ENCODE data around the gene ARL17A.
"Not testable (repeated sequence)": the region's sequence is repeated elsewhere in the genome, so short reads cannot be mapped to it uniquely, and the experiment has no call there.

DNA sequence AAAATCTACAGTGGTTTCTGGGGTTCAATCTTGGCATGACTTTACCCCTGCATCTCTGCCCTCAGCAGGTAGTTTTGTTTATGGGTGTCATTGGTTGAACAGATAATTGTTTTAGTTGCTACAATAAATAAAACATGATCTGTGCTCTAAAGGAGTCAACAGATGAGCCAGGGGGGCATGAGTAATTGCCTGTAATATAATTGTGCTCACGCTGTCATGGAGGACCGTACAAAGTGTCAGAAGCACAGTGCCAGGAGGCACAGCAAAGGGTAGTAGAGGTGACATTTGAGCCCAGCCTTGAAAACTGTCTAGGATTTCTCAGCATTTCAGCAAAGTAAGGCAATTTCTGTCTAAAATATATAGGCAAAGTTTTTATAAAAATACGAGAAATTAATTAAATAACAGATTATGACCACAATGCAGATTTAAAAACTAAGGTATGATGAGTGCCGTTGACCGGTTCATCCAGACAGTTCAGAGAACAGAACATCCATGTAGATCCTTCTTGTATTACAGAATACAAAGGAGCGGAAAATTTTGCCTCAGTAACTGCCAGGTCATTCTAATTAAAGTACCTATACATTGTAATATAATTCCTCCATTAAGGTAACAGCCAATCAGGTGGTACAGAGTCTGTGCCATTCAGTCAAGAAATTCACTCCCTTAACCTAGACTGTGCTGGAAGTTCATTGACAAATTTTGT is 79.9 kb downstream of the ARL17A start:
- TF ChIP-seq POLR2AphosphoS5, POLR2A, EP300 (IDR thresholded peaks at IDR 0.05): not testable (repeated sequence)
- TF ChIP-seq, protein P1, sequence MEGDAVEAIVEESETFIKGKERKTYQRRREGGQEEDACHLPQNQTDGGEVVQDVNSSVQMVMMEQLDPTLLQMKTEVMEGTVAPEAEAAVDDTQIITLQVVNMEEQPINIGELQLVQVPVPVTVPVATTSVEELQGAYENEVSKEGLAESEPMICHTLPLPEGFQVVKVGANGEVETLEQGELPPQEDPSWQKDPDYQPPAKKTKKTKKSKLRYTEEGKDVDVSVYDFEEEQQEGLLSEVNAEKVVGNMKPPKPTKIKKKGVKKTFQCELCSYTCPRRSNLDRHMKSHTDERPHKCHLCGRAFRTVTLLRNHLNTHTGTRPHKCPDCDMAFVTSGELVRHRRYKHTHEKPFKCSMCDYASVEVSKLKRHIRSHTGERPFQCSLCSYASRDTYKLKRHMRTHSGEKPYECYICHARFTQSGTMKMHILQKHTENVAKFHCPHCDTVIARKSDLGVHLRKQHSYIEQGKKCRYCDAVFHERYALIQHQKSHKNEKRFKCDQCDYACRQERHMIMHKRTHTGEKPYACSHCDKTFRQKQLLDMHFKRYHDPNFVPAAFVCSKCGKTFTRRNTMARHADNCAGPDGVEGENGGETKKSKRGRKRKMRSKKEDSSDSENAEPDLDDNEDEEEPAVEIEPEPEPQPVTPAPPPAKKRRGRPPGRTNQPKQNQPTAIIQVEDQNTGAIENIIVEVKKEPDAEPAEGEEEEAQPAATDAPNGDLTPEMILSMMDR (IDR thresholded peaks at IDR 0.05): not testable (repeated sequence)

All from sigmoid colon (tissue), 4 donors.